ENCODE measurements around the gene PLXDC2. TPM values are rescaled to one million over a fixed set of nuclear protein-coding genes. Genes with fewer than 3 reads are reported as not detected.

The PLXDC2 gene
- total RNA-seq, 1 donor from 2014 or later, result 0.86 TPM

- no peak for DNase-seq (ENCODE audit: low read depth)
- TF ChIP-seq, protein P1, sequence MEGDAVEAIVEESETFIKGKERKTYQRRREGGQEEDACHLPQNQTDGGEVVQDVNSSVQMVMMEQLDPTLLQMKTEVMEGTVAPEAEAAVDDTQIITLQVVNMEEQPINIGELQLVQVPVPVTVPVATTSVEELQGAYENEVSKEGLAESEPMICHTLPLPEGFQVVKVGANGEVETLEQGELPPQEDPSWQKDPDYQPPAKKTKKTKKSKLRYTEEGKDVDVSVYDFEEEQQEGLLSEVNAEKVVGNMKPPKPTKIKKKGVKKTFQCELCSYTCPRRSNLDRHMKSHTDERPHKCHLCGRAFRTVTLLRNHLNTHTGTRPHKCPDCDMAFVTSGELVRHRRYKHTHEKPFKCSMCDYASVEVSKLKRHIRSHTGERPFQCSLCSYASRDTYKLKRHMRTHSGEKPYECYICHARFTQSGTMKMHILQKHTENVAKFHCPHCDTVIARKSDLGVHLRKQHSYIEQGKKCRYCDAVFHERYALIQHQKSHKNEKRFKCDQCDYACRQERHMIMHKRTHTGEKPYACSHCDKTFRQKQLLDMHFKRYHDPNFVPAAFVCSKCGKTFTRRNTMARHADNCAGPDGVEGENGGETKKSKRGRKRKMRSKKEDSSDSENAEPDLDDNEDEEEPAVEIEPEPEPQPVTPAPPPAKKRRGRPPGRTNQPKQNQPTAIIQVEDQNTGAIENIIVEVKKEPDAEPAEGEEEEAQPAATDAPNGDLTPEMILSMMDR (conservative IDR thresholded peaks at IDR 0.05; ENCODE audit: low read depth, low read length), result no peak
- H3K4me3 ChIP-seq (ENCODE audit: low read depth, low read length), result no peak overlapping the region
These were observed 484.5 kb downstream of the PLXDC2 start for GRCh38 chr10:20300735-20301134.

- no peak overlapping the region for H3K4me3 ChIP-seq (ENCODE audit: low read depth, low read length)
- TF ChIP-seq, protein P1 (conservative IDR thresholded peaks at IDR 0.05; ENCODE audit: low read depth, low read length), result no peak
- DNase-seq (ENCODE audit: low read depth), result no peak
These were observed 485.8 kb downstream of the PLXDC2 start for GRCh38 chr10:20302033-20302432.

DNA sequence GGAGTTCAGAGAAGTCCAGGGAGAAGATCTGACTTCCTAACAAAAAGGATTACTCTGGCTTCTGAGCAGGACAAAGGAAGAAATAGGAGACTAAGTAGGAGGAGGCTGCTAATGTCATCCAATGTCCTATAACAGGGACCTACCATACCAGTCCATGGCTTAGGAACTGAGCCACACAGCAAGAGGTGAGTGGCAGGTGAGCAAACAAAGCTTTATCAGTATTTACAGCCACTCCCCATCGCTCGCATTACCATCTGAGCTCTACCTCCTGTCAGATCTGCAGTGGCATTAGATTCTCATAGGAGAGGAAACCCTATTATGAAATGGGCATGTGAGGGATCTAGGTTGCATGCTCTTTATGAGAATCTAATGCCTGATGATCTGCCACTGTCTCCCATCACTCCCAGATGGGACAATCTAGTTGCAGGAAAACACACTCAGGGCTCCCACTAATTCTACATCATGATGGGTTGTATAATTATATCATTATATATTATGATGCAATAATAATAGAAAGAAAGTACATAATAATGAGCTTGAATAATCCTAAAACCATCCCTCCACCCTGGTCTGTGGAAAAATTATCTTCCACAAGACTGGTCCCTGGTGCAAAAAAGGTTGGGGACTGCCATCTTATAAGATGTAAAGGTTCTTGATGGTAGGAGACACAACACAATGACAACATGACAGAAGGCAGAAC lies 487.4 kb downstream of the PLXDC2 start:
- DNase-seq (ENCODE audit: low read depth), result no peak
- TF ChIP-seq, protein P1 (conservative IDR thresholded peaks at IDR 0.05; ENCODE audit: low read depth, low read length), result no peak
- no peak overlapping the region for H3K4me3 ChIP-seq (ENCODE audit: low read depth, low read length)

DNA sequence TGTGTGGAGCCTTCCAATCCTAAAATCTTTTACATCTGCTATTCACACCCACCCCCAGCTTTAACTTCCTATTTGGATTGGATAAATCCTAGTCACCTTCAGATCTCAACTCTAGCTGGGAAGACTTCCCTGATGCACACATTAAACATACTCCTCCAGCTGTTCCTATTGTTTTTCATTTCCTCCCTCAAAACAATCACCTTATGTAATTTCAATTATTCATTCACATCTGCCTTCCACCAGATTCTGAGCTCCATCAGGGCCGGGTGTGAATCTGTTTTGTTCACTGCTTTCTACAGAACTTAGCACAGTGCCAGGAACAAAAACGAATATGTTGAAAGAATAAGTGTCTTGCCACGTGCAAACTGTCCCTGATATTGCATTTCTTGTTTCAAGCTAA lies 497.4 kb downstream of the PLXDC2 start:
- TF ChIP-seq, protein P1 (conservative IDR thresholded peaks at IDR 0.05; ENCODE audit: low read depth, low read length), result no peak
- no peak for DNase-seq (ENCODE audit: low read depth)
- H3K4me3 ChIP-seq (ENCODE audit: low read depth, low read length), result no peak overlapping the region

DNA sequence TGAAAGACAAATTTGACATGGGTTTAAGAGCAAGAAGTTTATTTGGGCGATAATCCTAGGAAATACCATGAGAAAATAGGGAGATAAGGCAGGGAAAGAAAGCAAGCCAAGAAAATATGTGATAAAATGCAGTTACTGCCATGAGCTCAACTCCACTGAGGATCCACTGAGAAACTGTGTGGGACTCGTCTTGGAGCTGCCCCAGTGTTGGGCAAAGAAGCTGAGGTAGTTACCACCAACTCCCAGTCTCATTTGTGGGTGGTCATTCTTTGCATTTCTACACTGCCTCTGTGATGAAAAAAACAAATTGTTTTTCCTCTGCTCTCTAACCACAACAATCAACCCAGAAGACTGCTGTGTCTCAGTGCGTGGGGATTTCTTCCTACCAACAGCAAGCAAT lies 498.2 kb downstream of the PLXDC2 start:
- H3K4me3 ChIP-seq (ENCODE audit: low read depth, low read length), result no peak overlapping the region
- DNase-seq (ENCODE audit: low read depth), result no peak
- TF ChIP-seq, protein P1 (conservative IDR thresholded peaks at IDR 0.05; ENCODE audit: low read depth, low read length), result no peak

GRCh38 chr10:20327954-20328353 lies 511.7 kb downstream of the PLXDC2 start:
- DNase-seq (ENCODE audit: low read depth), result no peak
- no peak overlapping the region for H3K4me3 ChIP-seq (ENCODE audit: low read depth, low read length)
- TF ChIP-seq, protein P1 (conservative IDR thresholded peaks at IDR 0.05; ENCODE audit: low read depth, low read length), result no peak

- DNase-seq (ENCODE audit: low read depth), result no peak
- H3K4me3 ChIP-seq (ENCODE audit: low read depth, low read length), result no peak overlapping the region
- TF ChIP-seq, protein P1 (conservative IDR thresholded peaks at IDR 0.05; ENCODE audit: low read depth, low read length), result no peak
These were observed 514.0 kb downstream of the PLXDC2 start for GRCh38 chr10:20330246-20330645.

Data from epithelial cell of proximal tubule (primary cell).